Fibroblast of gingiva (primary cell): ENCODE data around the gene ASTN2.

ENCODE experiments used
- DNase-seq: peaks from one replicate; pipeline ENCODE4 v3.0.0-alpha.2; 2011; ENCODE audit warnings: low read depth

Gene ASTN2

GRCh38 chr9:116800885-116801284 lies 614.0 kb downstream of the ASTN2 start:
- no peak for DNase-seq

GRCh38 chr9:116800074-116800473 lies 614.8 kb downstream of the ASTN2 start:
- DNase-seq = no peak

- no peak for DNase-seq
Observed at GRCh38 chr9:116798521-116798920, 616.3 kb downstream of the ASTN2 start.

- DNase-seq = no peak
Observed at GRCh38 chr9:116797276-116797675, 617.6 kb downstream of the ASTN2 start.

GRCh38 chr9:116796669-116797068 lies 618.2 kb downstream of the ASTN2 start:
- no peak for DNase-seq

DNA sequence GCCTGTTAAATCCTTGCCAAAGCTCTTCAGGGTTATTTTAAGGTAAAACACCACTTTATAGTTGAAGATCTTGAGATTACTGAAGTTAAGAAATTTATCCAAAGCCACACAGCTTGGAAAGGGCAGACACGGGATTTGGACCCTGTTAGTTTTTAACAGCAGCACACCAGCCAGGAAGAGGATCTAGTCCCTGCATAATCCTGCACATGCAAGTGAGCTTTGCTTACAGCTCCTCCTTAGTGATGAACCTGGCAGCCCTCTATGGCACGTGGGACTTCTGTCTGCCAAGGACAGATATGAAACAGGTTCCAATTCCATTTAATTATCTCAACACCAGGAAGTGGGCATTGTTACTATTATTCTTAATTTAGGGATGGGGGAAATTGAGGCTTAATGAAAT lies 619.0 kb downstream of the ASTN2 start:
- DNase-seq = no peak

GRCh38 chr9:116792271-116792670 lies 622.6 kb downstream of the ASTN2 start:
- DNase-seq = no peak

DNA sequence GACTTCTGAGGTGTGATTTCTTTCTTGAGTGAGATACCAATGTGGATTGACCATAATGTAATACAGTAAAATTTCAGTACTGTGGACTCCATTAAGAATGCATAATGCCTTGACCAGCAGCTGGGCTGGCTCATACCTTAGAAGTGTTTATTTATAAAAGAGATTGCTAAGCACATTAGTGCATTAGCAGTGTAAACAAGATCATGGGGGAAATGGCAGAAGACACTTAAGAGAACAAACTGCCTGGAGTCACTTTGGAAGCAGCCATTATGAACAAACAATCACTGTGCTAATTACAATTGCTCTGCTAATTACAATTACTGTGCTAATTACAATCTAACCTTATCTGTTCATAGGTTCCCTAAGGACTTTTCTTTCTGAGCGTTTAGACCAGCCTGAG lies 623.5 kb downstream of the ASTN2 start:
- DNase-seq = no peak

DNA sequence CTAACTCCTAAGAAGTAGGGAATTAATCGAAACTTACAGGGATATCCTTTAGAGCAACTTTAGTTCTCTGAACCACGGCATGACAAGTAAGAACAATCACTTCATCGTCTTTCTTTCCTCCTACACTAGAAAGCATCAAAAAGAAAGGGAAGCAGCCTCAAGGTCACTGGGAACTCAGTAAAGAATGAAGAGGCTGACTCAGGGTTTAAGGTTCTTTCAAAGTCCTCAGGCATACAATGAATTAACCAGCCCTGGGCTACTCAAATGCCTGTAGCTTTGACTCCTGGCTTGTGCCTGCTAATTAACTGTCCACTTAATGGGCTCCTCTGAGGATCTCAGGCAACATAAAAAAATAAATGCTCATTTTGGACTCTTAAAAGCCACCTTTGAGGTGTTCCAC lies 625.8 kb downstream of the ASTN2 start:
- no peak for DNase-seq

GRCh38 chr9:116786737-116787136 lies 628.1 kb downstream of the ASTN2 start:
- DNase-seq = no peak

- no peak for DNase-seq
Observed at GRCh38 chr9:116777116-116777515, 637.7 kb downstream of the ASTN2 start.

GRCh38 chr9:116774421-116775180 lies 640.3 kb downstream of the ASTN2 start:
- DNase-seq = no peak

- DNase-seq = no peak
Observed at GRCh38 chr9:116767219-116767618, 647.6 kb downstream of the ASTN2 start.

GRCh38 chr9:116765011-116765410 lies 649.8 kb downstream of the ASTN2 start:
- DNase-seq = no peak

DNA sequence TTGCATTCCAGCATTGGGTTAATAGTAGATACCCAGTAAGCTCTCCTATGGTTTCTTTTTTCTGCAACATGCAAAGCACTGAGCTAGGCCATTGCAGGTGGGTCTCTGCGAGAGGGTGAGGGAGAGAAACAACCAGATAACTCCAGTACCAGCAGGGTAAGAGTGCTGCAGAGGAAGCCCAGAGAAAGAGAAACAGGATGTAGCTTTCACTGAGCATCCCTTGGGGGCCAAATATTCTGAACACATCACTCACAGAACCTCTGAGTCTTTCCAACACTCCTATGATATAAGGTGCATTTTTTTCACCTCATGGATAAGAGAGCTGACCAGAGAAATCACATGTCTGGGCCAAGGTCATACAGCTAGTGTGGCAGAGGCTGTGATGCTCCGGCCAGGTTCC lies 651.1 kb downstream of the ASTN2 start:
- no peak for DNase-seq

DNA sequence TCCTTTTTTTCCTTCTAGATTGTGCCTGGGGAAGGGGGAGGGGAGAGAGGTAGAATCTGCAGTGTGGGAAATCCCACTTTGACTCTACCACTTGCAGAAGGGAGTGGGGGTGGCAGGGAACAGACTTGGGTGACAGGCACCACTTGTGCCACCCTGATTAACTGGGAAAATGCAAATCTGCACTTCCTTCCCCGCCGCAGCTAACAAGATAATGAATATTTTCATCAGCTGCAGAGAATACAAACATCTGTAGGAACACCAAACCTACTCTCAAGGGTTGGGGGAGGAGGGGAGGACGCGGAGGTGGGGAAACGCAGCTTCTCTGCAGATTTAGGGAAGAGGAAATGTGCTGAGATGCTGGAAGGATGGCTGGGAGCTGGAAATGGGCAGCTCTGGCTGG lies 654.2 kb downstream of the ASTN2 start:
- DNase-seq = no peak

DNA sequence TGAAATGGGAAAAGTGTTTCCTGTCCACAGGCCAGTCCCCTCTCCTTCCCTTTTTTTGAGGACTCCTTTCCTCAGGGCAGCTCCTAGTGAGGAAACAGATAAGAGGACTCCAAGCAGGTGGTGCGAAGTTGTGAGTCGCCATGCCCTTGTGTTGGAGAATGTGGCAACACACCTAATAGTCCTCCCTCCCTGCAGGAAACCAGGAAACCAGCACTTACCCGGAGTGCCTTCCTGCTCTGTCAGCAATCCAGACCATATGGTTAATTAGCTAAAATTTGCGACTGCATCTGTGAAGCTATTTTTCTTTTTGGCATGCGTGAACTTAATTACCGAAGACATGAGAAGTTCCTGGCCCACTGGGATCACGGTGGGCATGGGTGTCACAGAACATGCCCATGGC lies 657.8 kb downstream of the ASTN2 start:
- no peak for DNase-seq

DNA sequence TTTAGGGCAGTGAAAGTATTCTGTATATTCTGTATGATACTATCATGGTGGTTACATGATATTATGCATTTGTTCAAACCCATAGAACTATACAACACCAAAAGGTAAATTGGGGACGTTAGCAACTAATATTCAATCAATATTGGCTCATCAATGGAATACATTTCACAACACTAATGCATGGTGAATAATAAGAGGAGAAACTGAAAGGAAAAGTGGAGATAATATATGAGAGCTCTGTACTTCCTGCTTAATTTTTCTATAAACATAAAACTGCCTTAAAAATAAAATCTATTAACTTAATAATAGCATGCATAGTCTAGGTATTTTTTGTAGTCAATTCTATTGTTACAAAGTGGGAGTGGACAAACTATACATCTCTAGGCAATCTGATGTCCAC lies 661.5 kb downstream of the ASTN2 start:
- no peak for DNase-seq

DNA sequence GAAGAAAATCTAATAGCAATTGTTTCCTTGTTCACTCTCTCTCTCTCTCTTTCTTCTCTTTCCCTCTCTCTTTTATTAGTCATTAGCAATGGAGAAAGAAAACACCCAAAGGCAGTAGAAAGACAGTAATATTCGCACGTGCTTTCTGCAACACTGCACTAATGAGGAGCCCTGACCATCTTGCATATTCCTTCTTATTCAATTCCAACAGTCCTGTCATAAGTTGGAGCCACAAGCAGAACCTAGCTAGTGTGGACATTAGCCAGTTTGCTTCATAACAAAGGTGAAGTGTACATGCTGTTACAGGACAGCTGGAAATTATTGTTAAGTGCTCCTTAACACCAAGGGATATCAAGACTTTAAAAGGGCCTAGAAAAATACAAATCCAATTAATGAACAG lies 664.3 kb downstream of the ASTN2 start:
- no peak for DNase-seq

DNA sequence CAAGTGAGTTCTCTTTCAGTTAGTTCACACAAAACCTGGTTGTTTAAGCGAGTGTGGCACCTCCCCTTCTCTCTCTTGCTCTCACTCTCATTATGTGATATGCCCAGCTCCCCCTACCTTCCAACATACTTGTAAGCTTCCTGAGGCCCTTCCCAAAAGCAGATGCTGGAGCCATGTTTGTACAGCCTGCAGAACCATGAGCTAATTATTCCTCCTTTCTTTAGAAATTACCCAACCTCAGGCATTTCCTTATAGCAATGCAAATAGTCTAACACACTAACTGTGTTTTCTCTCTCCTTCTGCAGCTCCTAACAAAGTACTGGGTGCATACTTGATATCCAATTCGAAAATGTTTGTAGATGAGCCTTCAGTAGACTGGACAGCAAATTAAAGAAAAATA lies 665.1 kb downstream of the ASTN2 start:
- no peak for DNase-seq

GRCh38 chr9:116749176-116749575 lies 665.7 kb downstream of the ASTN2 start:
- DNase-seq = no peak

DNA sequence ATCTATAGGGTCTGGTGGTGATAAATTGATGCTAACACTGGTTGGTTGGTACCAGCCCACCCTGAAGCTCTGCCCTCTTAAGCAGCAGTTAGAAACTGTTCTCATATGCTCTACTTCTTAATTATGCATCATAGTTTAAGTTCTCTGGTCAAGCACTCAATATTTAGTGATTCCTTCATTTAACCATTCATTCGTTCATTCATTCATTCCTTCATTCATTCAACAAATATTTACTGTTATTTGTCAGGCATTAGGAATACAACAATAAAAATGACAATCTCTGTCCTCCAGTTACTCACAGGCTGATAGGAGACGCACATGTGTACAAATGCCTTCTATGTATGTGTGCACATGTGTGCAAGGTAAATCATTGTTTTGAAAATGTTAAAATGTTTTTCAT lies 673.1 kb downstream of the ASTN2 start:
- no peak for DNase-seq

- no peak for DNase-seq
Observed at GRCh38 chr9:116741086-116741740, 673.6 kb downstream of the ASTN2 start.

GRCh38 chr9:116737152-116737546 lies 677.7 kb downstream of the ASTN2 start:
- peak; percentile 48 for DNase-seq
